B cell (primary cell): ENCODE results near the gene DCAF4. TPM values are rescaled to one million over a fixed set of nuclear protein-coding genes. Genes with fewer than 3 reads are reported as not detected.

Source experiments
- ATAC-seq: fragments of 200-7000 bp; cut with Tn5 transposase; one replicate; pipeline ENCODE4 v1.10.0; 2021; ENCODE audit warnings: low read depth, mild to moderate bottlenecking, moderate number of reproducible peaks, moderate library complexity
- CTCF ChIA-PET: fragments of 350-600 bp; sonication (Branson Sonifier 250); formaldehyde crosslinking; loops from one replicate; lab custom pipeline; 2021; ENCODE audit warnings: antibody characterized with exemption, inconsistent platforms; lab: Charles Lee
- POLR2A ChIA-PET: fragments of 350-600 bp; sonication (Branson Sonifier 250); formaldehyde crosslinking; loops from one replicate; lab custom pipeline; 2021; ENCODE audit warnings: antibody characterized with exemption; lab: Charles Lee
- DNase-seq: peaks from one replicate; pipeline ENCODE4 v3.0.0; 2013
- H2AFZ ChIP-seq: 2 replicates; pipeline ENCODE4 v1.6.1; 2012; ENCODE audit warnings: mild to moderate bottlenecking, low read depth, low read length; ENCODE audit not compliant: insufficient read depth, poor library complexity, severe bottlenecking
- H3K27ac ChIP-seq, 2 donors: 1 replicate in 1 of 2; 2 replicates in 1 of 2; pipeline ENCODE4 v1.5.1; 2012 to 2013; ENCODE audit warnings: low read length in 2 of 2, mild to moderate bottlenecking in 2 of 2, moderate library complexity in 1 of 2
- H3K27me3 ChIP-seq, 4 experiments: fragments of 200-600 bp in 1 of 4; sonication (generic) in 1 of 4; replicated peaks in 1 of 4; 1 replicate in 2 of 4; 2 replicates in 2 of 4; pipeline versions ENCODE4 v1.6.1 to v1.7.0; 2013 to 2016; ENCODE audit warnings: low read length in 3 of 4, mild to moderate bottlenecking in 2 of 4, mixed read lengths in 1 of 4, moderate library complexity in 1 of 4; ENCODE audit not compliant: insufficient read depth in 4 of 4, control insufficient read depth in 3 of 4; ENCODE audit errors: control extremely low read depth in 1 of 4
- H3K36me3 ChIP-seq, 2 experiments: replicated peaks in 1 of 2; 1 replicate in 1 of 2; 2 replicates in 1 of 2; pipeline versions ENCODE4 v1.6.1 to v1.7.1; 2013; ENCODE audit warnings: low read length in 1 of 2; ENCODE audit not compliant: insufficient read depth in 2 of 2, control insufficient read depth in 1 of 2; ENCODE audit errors: control extremely low read depth in 1 of 2, extremely low read depth in 1 of 2
- H3K4me1 ChIP-seq, 2 donors: fragments of 200-600 bp in 1 of 2; sonication (generic) in 1 of 2; 1 replicate in 1 of 2; 2 replicates in 1 of 2; pipeline versions ENCODE4 v1.5.1 to v1.6.1; 2013 to 2017; ENCODE audit warnings: low read length in 2 of 2; ENCODE audit not compliant: control insufficient read depth in 2 of 2, insufficient read depth in 2 of 2
- H3K4me2 ChIP-seq: replicated peaks from 2 replicates; pipeline ENCODE3; 2012; ENCODE audit warnings: mild to moderate bottlenecking, low read depth, low read length; ENCODE audit not compliant: poor library complexity, severe bottlenecking
- H3K4me3 ChIP-seq, 5 experiments: fragments of 200-600 bp in 1 of 5; sonication (generic) in 1 of 5; 1 replicate in 3 of 5; 2 replicates in 2 of 5; pipeline versions ENCODE4 v1.5.1 to v1.7.0; 2011 to 2016; ENCODE audit warnings: low read length in 4 of 5, mild to moderate bottlenecking in 4 of 5, low read depth in 2 of 5, control low read depth in 1 of 5, moderate library complexity in 1 of 5; ENCODE audit not compliant: insufficient read depth in 1 of 5; ENCODE audit errors: control extremely low read depth in 1 of 5, extremely low read depth in 1 of 5
- H3K79me2 ChIP-seq: fragments of 200-600 bp; sonication (generic); one replicate; pipeline ENCODE4 v1.6.0; 2016; ENCODE audit warnings: low read length; ENCODE audit not compliant: control insufficient read depth, insufficient read depth
- H3K9ac ChIP-seq: fragments of 200-600 bp; sonication (generic); 2 replicates; pipeline ENCODE4 v1.6.1; 2017; ENCODE audit warnings: mild to moderate bottlenecking, low read length, moderate library complexity
- H3K9me3 ChIP-seq, 3 donors: one replicate each; pipeline versions ENCODE4 v1.6.1 to v1.7.1; 2013; ENCODE audit warnings: low read length in 2 of 3; ENCODE audit not compliant: control insufficient read depth in 2 of 3, insufficient read depth in 1 of 3; ENCODE audit errors: control extremely low read depth in 1 of 3
- H4K20me1 ChIP-seq: 2 replicates; pipeline ENCODE4 v1.6.0; 2012; ENCODE audit warnings: mild to moderate bottlenecking, low read length; ENCODE audit not compliant: insufficient read depth, control insufficient read depth, poor library complexity, severe bottlenecking
- H3K27ac Mint-ChIP-seq: one replicate; pipeline ENCODE4 v1.8.0; 2021; ENCODE audit warnings: mixed read lengths
- H3K27me3 Mint-ChIP-seq: one replicate; pipeline ENCODE4 v1.8.0; 2021; ENCODE audit warnings: mixed read lengths
- H3K4me1 Mint-ChIP-seq: one replicate; pipeline ENCODE4 v1.8.0; 2021; ENCODE audit warnings: mixed read lengths
- H3K4me3 Mint-ChIP-seq: one replicate; pipeline ENCODE4 v1.8.0; 2021; ENCODE audit warnings: mixed read lengths
- H3K9me3 Mint-ChIP-seq: one replicate; pipeline ENCODE4 v1.8.0; 2022; ENCODE audit warnings: mixed read lengths; ENCODE audit not compliant: insufficient read depth
- CTCF ChIP-seq: fragments of 200-600 bp; IDR thresholded peaks from one replicate; pipeline ENCODE4 v1.8.0; 2022; ENCODE audit warnings: antibody characterized with exemption, mild to moderate bottlenecking
- EZH2 ChIP-seq: IDR thresholded peaks from 2 replicates; pipeline ENCODE4 v1.6.1; 2012; ENCODE audit warnings: borderline replicate concordance, low read depth, mild to moderate bottlenecking, moderate library complexity, low read length; ENCODE audit not compliant: insufficient read depth, poor library complexity, severe bottlenecking
- whole genome bisulfite sequencing: methylation state at CpG from one replicate; pipeline ENCODE4 v1.1.5; 2013; ENCODE audit warnings: missing lambda C conversion rate; ENCODE audit not compliant: insufficient coverage; 5-methylcytosine and 5-hydroxymethylcytosine counted together
- intact Hi-C: fragments of 100-400 bp; cut with micrococcal nuclease; formaldehyde crosslinking; loops from one replicate; pipeline ENCODE4 v1.10.0; 2022
- polyA plus RNA-seq: library from polyadenylated mRNA; depleted of rRNA; stranded (reverse); fragments of >200 nt; gene quantifications from 2 replicates; pipeline ENCODE4 v1.2.3, GENCODE V29; 2012
- total RNA-seq, 2 donors: library from RNA; stranded (reverse); fragments of 120-200 nt in 1 of 2; gene quantifications; 1 replicate in 1 of 2; 2 replicates in 1 of 2; pipeline versions ENCODE4 v1.2.3 to v1.2.4, GENCODE V29; 2013 to 2022

Gene DCAF4
- total and polyA plus RNA-seq, 2 donors (not counting 1 experiment from before 2014, with no cell fraction given): 35.3 to 54.6 TPM

- ChIA-PET CTCF (interaction anchor here (0.6 to 6.6 kb wide), 15 partner anchors 10 to 525 kb away, joined by 3 to 165 read pairs (median 5); no protein-coding TSS in a partner anchor), POLR2A (no interaction called here)
- no peak overlapping the region for H3K9ac ChIP-seq
- no peaks in the 10 kb centered on the region for H3K27me3 Mint-ChIP-seq
- H3K4me3 Mint-ChIP-seq: no peak overlapping the region
- no peak for DNase-seq
- no peaks in the 10 kb centered on the region for H3K79me2 ChIP-seq
- H3K9me3 Mint-ChIP-seq: no peaks in the 10 kb centered on the region
- 91% methylated on average over 8 of the region's 9 CpGs for WGBS
- H2AFZ ChIP-seq: no peak overlapping the region
- no peak for TF ChIP-seq EZH2
- TF ChIP-seq CTCF: no peak
- no peak overlapping the region for H3K4me2 ChIP-seq
- ATAC-seq: no peak
- no peaks in the 10 kb centered on the region for H4K20me1 ChIP-seq
- no peak overlapping the region for H3K4me3 ChIP-seq
- H3K4me1 Mint-ChIP-seq: no peaks in the 10 kb centered on the region
- no peak overlapping the region for H3K27ac ChIP-seq
- no peaks in the 10 kb centered on the region for H3K4me1 ChIP-seq
- no peaks in the 10 kb centered on the region for H3K9me3 ChIP-seq
- H3K36me3 ChIP-seq: peaks cover 1 to 66% of the 10 kb centered on the region in 2 experiments
- no peak overlapping the region for H3K27ac Mint-ChIP-seq
- intact Hi-C loops: loop anchor here (1.0 to 2.0 kb wide), 2 partner anchors 21 to 430 kb away; partner anchors contain the start of gene DCAF4
- H3K27me3 ChIP-seq: no peaks in the 10 kb centered on the region
These were observed 21.3 kb downstream of the DCAF4 start for GRCh38 chr14:72947366-72948160.
